GM13977 (cell line): Measurements from ENCODE around the gene SPTBN5.

Experiments used
- DNase-seq: peaks from one replicate; pipeline ENCODE4 v3.0.0; 2012; ENCODE audit warnings: low spot score
- in situ Hi-C: fragments of 300-500 bp; cut with MboI; formaldehyde crosslinking; loops from one replicate; pipeline ENCODE4 v1.12.0; 2022; ENCODE audit warnings: low sequenced_read_pairs, low pct_unique_long_range_greater_than_20kb, mixed read lengths, inconsistent platforms; ENCODE audit not compliant: unreplicated experiment
- TF ChIP-seq, protein P1 (sequence below): IDR thresholded peaks from 2 replicates; pipeline ENCODE4 v1.5.1; 2012; ENCODE audit warnings: mild to moderate bottlenecking, control low read depth; ENCODE audit not compliant: insufficient read depth; ENCODE audit errors: extremely low read depth, missing control alignments

The SPTBN5 gene

GRCh38 chr15:41887161-41887560 lies 6.7 kb downstream of the SPTBN5 start:
- TF ChIP-seq, protein P1, sequence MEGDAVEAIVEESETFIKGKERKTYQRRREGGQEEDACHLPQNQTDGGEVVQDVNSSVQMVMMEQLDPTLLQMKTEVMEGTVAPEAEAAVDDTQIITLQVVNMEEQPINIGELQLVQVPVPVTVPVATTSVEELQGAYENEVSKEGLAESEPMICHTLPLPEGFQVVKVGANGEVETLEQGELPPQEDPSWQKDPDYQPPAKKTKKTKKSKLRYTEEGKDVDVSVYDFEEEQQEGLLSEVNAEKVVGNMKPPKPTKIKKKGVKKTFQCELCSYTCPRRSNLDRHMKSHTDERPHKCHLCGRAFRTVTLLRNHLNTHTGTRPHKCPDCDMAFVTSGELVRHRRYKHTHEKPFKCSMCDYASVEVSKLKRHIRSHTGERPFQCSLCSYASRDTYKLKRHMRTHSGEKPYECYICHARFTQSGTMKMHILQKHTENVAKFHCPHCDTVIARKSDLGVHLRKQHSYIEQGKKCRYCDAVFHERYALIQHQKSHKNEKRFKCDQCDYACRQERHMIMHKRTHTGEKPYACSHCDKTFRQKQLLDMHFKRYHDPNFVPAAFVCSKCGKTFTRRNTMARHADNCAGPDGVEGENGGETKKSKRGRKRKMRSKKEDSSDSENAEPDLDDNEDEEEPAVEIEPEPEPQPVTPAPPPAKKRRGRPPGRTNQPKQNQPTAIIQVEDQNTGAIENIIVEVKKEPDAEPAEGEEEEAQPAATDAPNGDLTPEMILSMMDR, result no peak
- DNase-seq, result no peak
- in situ Hi-C loops, result no loop called here

DNA sequence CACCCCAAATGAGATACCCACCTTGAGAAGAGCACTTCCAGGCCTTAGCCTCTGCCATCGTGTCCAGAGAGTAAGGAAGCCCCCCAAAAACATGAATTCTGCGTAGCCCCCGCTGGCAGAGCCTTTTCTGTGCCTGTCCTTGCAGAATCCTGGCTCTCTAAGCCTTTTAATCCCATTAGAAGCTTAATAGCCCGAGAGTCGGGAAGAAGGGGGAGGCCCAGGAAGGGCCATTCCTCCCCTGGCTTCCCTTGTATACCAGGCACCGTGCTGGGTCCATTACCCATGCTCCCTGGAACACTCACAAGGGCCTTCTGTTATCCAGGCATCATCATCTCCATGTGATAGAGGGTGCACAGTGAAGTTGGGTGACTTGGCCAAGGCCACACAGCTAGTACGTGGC lies 7.1 kb downstream of the SPTBN5 start:
- in situ Hi-C loops, result no loop called here
- TF ChIP-seq, protein P1, result no peak
- no peak for DNase-seq

GRCh38 chr15:41885841-41886240 lies 8.0 kb downstream of the SPTBN5 start:
- TF ChIP-seq, protein P1, result no peak
- in situ Hi-C loops, result no loop called here
- DNase-seq, result no peak

DNA sequence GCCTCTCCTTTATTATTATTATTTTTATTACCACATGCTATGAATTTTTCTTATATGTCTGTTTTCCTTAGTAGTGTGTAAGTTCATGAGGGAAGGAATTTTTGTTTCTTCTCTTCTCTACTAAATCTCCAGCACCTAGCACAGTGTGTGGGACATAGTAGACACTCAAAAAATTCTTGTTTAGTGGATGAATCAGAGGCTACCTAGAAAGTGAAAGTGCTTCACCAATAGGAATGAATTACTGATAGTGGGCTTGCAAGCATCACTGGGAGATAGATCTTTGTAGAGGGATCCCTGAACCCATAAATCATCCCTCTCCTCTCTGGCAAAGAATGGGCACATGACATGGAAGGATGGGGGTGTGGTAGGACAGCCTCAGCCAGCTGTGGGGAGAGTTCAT lies 8.5 kb downstream of the SPTBN5 start:
- no peak for DNase-seq
- in situ Hi-C loops, result no loop called here
- TF ChIP-seq, protein P1, result no peak

DNA sequence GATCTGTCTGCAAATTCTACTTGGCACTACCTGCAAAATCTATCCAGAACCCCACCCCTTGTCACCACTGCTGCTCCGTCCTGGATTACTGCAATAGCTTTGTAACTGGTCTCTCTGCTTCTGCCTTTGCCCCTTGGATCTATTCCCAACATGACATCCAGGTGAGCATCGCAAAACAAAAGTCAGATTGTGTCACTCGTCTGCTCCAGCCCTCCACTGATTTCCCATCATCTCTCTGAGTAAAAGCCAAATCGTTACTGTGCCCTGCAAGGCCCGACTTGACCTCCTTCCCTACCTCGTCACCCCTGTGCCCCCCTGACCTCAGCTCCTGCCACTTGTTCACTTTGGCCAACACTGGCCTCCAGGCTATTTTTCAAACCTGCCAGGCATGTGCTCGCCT lies 9.4 kb downstream of the SPTBN5 start:
- DNase-seq, result no peak
- TF ChIP-seq, protein P1, result no peak
- in situ Hi-C loops, result no loop called here

GRCh38 chr15:41883484-41883825 lies 10.4 kb downstream of the SPTBN5 start:
- in situ Hi-C loops, result no loop called here
- TF ChIP-seq, protein P1, result no peak
- DNase-seq, result no peak
